Mesenchymal stem cell (in vitro differentiated cells and primary cell): ENCODE results near the gene ANKRD12.
A peak's percentile ranks its signal among the peaks of the same experiment; 100 is the strongest.
"Not testable (repeated sequence)": the region's sequence is repeated elsewhere in the genome, so short reads cannot be mapped to it uniquely, and the experiment has no call there.

ENCODE experiments used
- DNase-seq: peaks from one replicate; pipeline ENCODE4 v3.0.0-alpha.2; 2013
- H2AFZ ChIP-seq: one replicate; pipeline ENCODE4 v1.6.1; 2013; ENCODE audit warnings: low read depth, mild to moderate bottlenecking, control low read depth, inconsistent platforms, low read length, moderate library complexity
- H2AK5ac ChIP-seq: 2 replicates; pipeline ENCODE4 v1.6.1; 2013; ENCODE audit warnings: low read length, moderate library complexity, mild to moderate bottlenecking, inconsistent platforms; ENCODE audit not compliant: severe bottlenecking
- H2BK120ac ChIP-seq: one replicate; pipeline ENCODE4 v1.6.1; 2013; ENCODE audit warnings: low read depth, mild to moderate bottlenecking, inconsistent platforms, low read length, moderate library complexity
- H2BK12ac ChIP-seq, 2 experiments: one replicate each; pipeline ENCODE4 v1.6.1; 2013; ENCODE audit warnings: inconsistent platforms in 2 of 2, low read length in 2 of 2, mild to moderate bottlenecking in 2 of 2, moderate library complexity in 2 of 2, control low read depth in 1 of 2
- H2BK15ac ChIP-seq: one replicate; pipeline ENCODE4 v1.6.1; 2013; ENCODE audit warnings: mild to moderate bottlenecking, low read depth, inconsistent platforms; ENCODE audit not compliant: poor library complexity, severe bottlenecking
- H2BK5ac ChIP-seq: 2 replicates; pipeline ENCODE4 v1.6.1; 2013; ENCODE audit warnings: low read depth, mild to moderate bottlenecking, low read length, control low read depth, inconsistent platforms; ENCODE audit not compliant: poor library complexity, severe bottlenecking
- H3K14ac ChIP-seq, 2 experiments: one replicate each; pipeline ENCODE4 v1.6.1; 2013; ENCODE audit warnings: inconsistent platforms in 2 of 2, low read length in 2 of 2, control low read depth in 1 of 2, mild to moderate bottlenecking in 1 of 2, moderate library complexity in 1 of 2
- H3K18ac ChIP-seq, 2 experiments: one replicate each; pipeline ENCODE4 v1.6.1; 2013; ENCODE audit warnings: inconsistent platforms in 2 of 2, low read length in 2 of 2, control low read depth in 1 of 2, low read depth in 1 of 2, mild to moderate bottlenecking in 1 of 2
- H3K23ac ChIP-seq, 2 experiments: one replicate each; pipeline ENCODE4 v1.6.1; 2013; ENCODE audit warnings: inconsistent platforms in 2 of 2, low read length in 2 of 2, mild to moderate bottlenecking in 2 of 2, moderate library complexity in 2 of 2, control low read depth in 1 of 2
- H3K27ac ChIP-seq: 2 replicates; pipeline ENCODE4 v1.5.1; 2013; ENCODE audit warnings: mild to moderate bottlenecking, moderate library complexity, low read length, control low read depth, inconsistent platforms; ENCODE audit not compliant: poor library complexity, severe bottlenecking
- H3K27me3 ChIP-seq, 2 experiments: 2 replicates each; pipeline versions ENCODE4 v1.6.1 to v1.7.0; 2013; ENCODE audit warnings: low read length in 2 of 2, mild to moderate bottlenecking in 2 of 2, moderate library complexity in 2 of 2, control low read depth in 1 of 2, inconsistent platforms in 1 of 2; ENCODE audit not compliant: control insufficient read depth in 1 of 2, insufficient read depth in 1 of 2
- H3K36me3 ChIP-seq, 2 experiments: 2 replicates each; pipeline versions ENCODE4 v1.6.1 to v1.7.0; 2013; ENCODE audit warnings: low read length in 2 of 2, control low read depth in 1 of 2, inconsistent platforms in 1 of 2, low read depth in 1 of 2, mild to moderate bottlenecking in 1 of 2; ENCODE audit not compliant: insufficient read depth in 2 of 2, control insufficient read depth in 1 of 2
- H3K4ac ChIP-seq, 2 experiments: one replicate each; pipeline ENCODE4 v1.6.1; 2013; ENCODE audit warnings: inconsistent platforms in 2 of 2, low read length in 2 of 2, mild to moderate bottlenecking in 2 of 2, moderate library complexity in 2 of 2, control low read depth in 1 of 2, low read depth in 1 of 2
- H3K4me1 ChIP-seq: 2 replicates; pipeline ENCODE4 v1.6.1; 2013; ENCODE audit warnings: low read depth, low read length, control low read depth; ENCODE audit not compliant: control insufficient read depth, insufficient read depth
- H3K4me2 ChIP-seq: 2 replicates; pipeline ENCODE4 v1.6.1; 2013; ENCODE audit warnings: low read length, mild to moderate bottlenecking, inconsistent platforms; ENCODE audit not compliant: poor library complexity, severe bottlenecking
- H3K4me3 ChIP-seq, 2 experiments: 2 replicates each; pipeline versions ENCODE4 v1.5.1 to v1.7.0; 2013; ENCODE audit warnings: low read length in 2 of 2, mild to moderate bottlenecking in 2 of 2, control low read depth in 1 of 2, low read depth in 1 of 2; ENCODE audit not compliant: insufficient read depth in 1 of 2
- H3K79me1 ChIP-seq: replicated peaks from 2 replicates; pipeline ENCODE4 v1.6.1; 2013; ENCODE audit warnings: mild to moderate bottlenecking, control low read depth, low read length, inconsistent platforms; ENCODE audit not compliant: poor library complexity, severe bottlenecking
- H3K9ac ChIP-seq: 2 replicates; pipeline ENCODE4 v1.7.0; 2013; ENCODE audit warnings: mild to moderate bottlenecking, low read length, moderate library complexity
- H3K9me3 ChIP-seq: 2 replicates; pipeline ENCODE4 v1.7.0; 2013; ENCODE audit warnings: mild to moderate bottlenecking, low read length; ENCODE audit not compliant: control insufficient read depth
- H4K8ac ChIP-seq: one replicate; pipeline ENCODE4 v1.6.1; 2013; ENCODE audit warnings: inconsistent platforms, mild to moderate bottlenecking, low read length, moderate library complexity
- H4K91ac ChIP-seq: one replicate; pipeline ENCODE4 v1.6.1; 2013; ENCODE audit warnings: mild to moderate bottlenecking, low read length, inconsistent platforms
- WGBS: methylation state at CpG from one replicate; pipeline ENCODE4 v1.1.7; 2013; ENCODE audit warnings: mixed read lengths; 5-methylcytosine and 5-hydroxymethylcytosine counted together

Gene ANKRD12

GRCh38 chr18:9171919-9172318, 35.3 kb downstream of the ANKRD12 start:
- H4K91ac ChIP-seq, H3K9me3 ChIP-seq, H3K23ac ChIP-seq, H2AK5ac ChIP-seq, H2AFZ ChIP-seq, H3K4me1 ChIP-seq, H2BK12ac ChIP-seq, H2BK120ac ChIP-seq, DNase-seq, H3K9ac ChIP-seq, H2BK5ac ChIP-seq, H3K4ac ChIP-seq, H2BK15ac ChIP-seq, H3K18ac ChIP-seq, H3K27me3 ChIP-seq, H4K8ac ChIP-seq, H3K4me3 ChIP-seq, H3K14ac ChIP-seq, H3K27ac ChIP-seq, H3K4me2 ChIP-seq: not testable (repeated sequence)
- H3K36me3 ChIP-seq, result peaks cover 0 to 15% of the 10 kb centered on the region in 2 experiments
- whole genome bisulfite sequencing, result 94% methylated on average over 2 of the region's 3 CpGs
- peaks cover 17% of the 10 kb centered on the region for H3K79me1 ChIP-seq

GRCh38 chr18:9172506-9173127, 36.0 kb downstream of the ANKRD12 start:
- H3K27me3 ChIP-seq, result no peaks in the 10 kb centered on the region
- no peak overlapping the region for H3K4me3 ChIP-seq
- 98% methylated on average over 3 of the region's 4 CpGs for WGBS
- H2BK15ac ChIP-seq, result no peak overlapping the region
- H4K91ac ChIP-seq, result no peak overlapping the region
- H3K27ac ChIP-seq, result no peak overlapping the region
- H3K36me3 ChIP-seq, result peaks cover 0 to 18% of the 10 kb centered on the region in 2 experiments
- no peaks in the 10 kb centered on the region for H3K9me3 ChIP-seq
- H3K23ac ChIP-seq, result no peak overlapping the region
- no peaks in the 10 kb centered on the region for H3K4me1 ChIP-seq
- H2BK5ac ChIP-seq, result no peak overlapping the region
- no peak overlapping the region for H4K8ac ChIP-seq
- no peak overlapping the region for H2AFZ ChIP-seq
- H2BK12ac ChIP-seq, result no peak overlapping the region
- no peak overlapping the region for H2AK5ac ChIP-seq
- no peak overlapping the region for H3K18ac ChIP-seq
- H3K14ac ChIP-seq, result no peak overlapping the region
- DNase-seq, result no peak
- H3K9ac ChIP-seq, result no peak overlapping the region
- no peak overlapping the region for H3K4ac ChIP-seq
- no peak overlapping the region for H2BK120ac ChIP-seq
- H3K4me2 ChIP-seq, result no peak overlapping the region
- H3K79me1 ChIP-seq, result peaks cover 18% of the 10 kb centered on the region

GRCh38 chr18:9173770-9174233, 37.2 kb downstream of the ANKRD12 start:
- Histone ChIP-seq H3K4ac (no peak overlapping the region), H3K27me3 (no peaks in the 10 kb centered on the region), H3K9ac (no peak overlapping the region), H4K8ac (no peak overlapping the region), H2BK5ac (no peak overlapping the region), H3K4me1 (no peaks in the 10 kb centered on the region), H2BK15ac (no peak overlapping the region), H2BK12ac (peak overlapping the region in 1 of 2 experiments; percentile 12), H3K4me2 (no peak overlapping the region), H4K91ac (no peak overlapping the region), H3K36me3 (peaks cover 0 to 18% of the 10 kb centered on the region in 2 experiments), H3K4me3 (no peak overlapping the region), H2AK5ac (no peak overlapping the region), H3K18ac (no peak overlapping the region), H3K23ac (no peak overlapping the region), H3K9me3 (no peaks in the 10 kb centered on the region), H3K79me1 (peaks cover 18% of the 10 kb centered on the region), H3K14ac (no peak overlapping the region), H2BK120ac (no peak overlapping the region), H3K27ac (no peak overlapping the region), H2AFZ (no peak overlapping the region)
- DNase-seq, result no peak
- 93% methylated on average over 3 of the region's 6 CpGs for WGBS

GRCh38 chr18:9174302-9174701, 37.7 kb downstream of the ANKRD12 start:
- H3K18ac ChIP-seq, result no peak overlapping the region
- H2BK5ac ChIP-seq, result no peak overlapping the region
- H4K8ac ChIP-seq, result no peak overlapping the region
- H3K27me3 ChIP-seq, result no peaks in the 10 kb centered on the region
- H3K36me3 ChIP-seq, result peaks cover 0 to 18% of the 10 kb centered on the region in 2 experiments
- no peak overlapping the region for H4K91ac ChIP-seq
- H3K14ac ChIP-seq, result no peak overlapping the region
- H2AFZ ChIP-seq, result no peak overlapping the region
- no peak overlapping the region for H2BK12ac ChIP-seq
- H3K23ac ChIP-seq, result no peak overlapping the region
- H3K79me1 ChIP-seq, result peaks cover 18% of the 10 kb centered on the region
- no peak overlapping the region for H3K4ac ChIP-seq
- no peak overlapping the region for H3K27ac ChIP-seq
- no peak overlapping the region for H2BK15ac ChIP-seq
- 94% methylated on average over 4 of the region's 4 CpGs for WGBS
- H3K4me3 ChIP-seq, result no peak overlapping the region
- no peak overlapping the region for H3K4me2 ChIP-seq
- no peak for DNase-seq
- no peak overlapping the region for H2BK120ac ChIP-seq
- H3K9ac ChIP-seq, result no peak overlapping the region
- H2AK5ac ChIP-seq, result no peak overlapping the region
- H3K9me3 ChIP-seq, result no peaks in the 10 kb centered on the region
- H3K4me1 ChIP-seq, result no peaks in the 10 kb centered on the region
